ENCODE results near the gene CREB1.

GRCh38 chr2:207516206-207516605 lies 13.6 kb upstream of the CREB1 start:
- TF ChIP-seq CTCF (IDR thresholded peaks at IDR 0.05) (no peak), POLR2A (IDR thresholded peaks at IDR 0.05) (no peak)

Measured in thyroid gland (tissue), 4 donors.